SKM-1 (cell line): Measurements from ENCODE around the gene MST1.

Source experiments
- DNase-seq: peaks from one replicate; lab custom pipeline; 2025; ENCODE audit not compliant: unreplicated experiment; lab: John Stamatoyannopoulos, UW

MST1 gene

GRCh38 chr3:49638445-49638844, 50.8 kb downstream of the MST1 start:
- no peak for DNase-seq

DNA sequence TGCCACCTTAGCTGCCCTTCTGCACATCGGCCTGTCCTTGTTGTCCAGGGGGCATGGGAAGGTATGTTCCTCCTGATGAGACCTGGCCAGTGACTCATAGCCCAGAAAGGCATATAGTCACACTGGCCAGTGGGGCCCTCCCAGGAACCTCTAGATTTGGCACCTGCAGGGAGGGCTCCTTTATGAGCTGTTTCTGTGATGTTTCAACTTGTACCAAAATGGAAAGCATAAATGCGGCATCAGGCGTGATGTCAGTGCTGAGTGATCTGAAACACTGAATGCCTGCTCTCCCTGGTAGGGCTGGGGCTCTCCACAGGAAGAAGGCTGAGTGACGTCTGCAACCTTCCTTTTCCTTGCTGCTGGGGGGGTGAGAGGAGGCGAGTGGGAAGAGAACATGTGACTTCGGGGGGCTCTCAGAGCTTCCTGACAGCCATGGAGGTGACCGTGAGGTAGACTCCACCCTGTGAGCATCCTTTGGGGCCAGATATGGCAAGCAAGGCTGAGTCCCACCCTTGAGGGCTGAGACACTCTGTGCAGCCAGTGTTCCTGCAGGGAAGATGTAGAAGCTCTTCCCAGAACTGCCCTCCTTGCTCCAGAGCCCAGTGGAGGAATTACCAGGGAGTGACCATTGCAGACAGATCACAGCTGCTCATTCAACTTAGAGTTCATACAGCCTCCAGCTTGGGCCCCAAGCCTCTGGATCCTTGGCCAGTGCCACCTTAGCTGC, 52.2 kb downstream of the MST1 start:
- no peak for DNase-seq

GRCh38 chr3:49634736-49635135, 54.5 kb downstream of the MST1 start:
- no peak for DNase-seq
